A549 (cell line): Measurements from ENCODE around the gene HS6ST2. TPM values are rescaled to one million over a fixed set of nuclear protein-coding genes. Genes with fewer than 3 reads are reported as not detected.

ENCODE experiments used
- ATAC-seq, 2 experiments: fragments of 200-7000 bp in 1 of 2; fragments of >200 bp in 1 of 2; cut with Nextera tagmentation in 1 of 2; cut with Tn5 transposase in 1 of 2; 3 replicates each; pipeline versions ENCODE4 v1.8.0 to v1.9.1; 2018 to 2020; ENCODE audit warnings: mild to moderate bottlenecking in 1 of 2, moderate library complexity in 1 of 2
- CTCF ChIA-PET: fragments of 300-600 bp; sonication (Branson Sonifier 250); formaldehyde crosslinking; extraction: SDS; loops from one replicate; lab custom pipeline; 2021; ENCODE audit warnings: antibody characterized with exemption, inconsistent platforms; lab: Yijun Ruan, JAX
- POLR2A ChIA-PET: fragments of 350-600 bp; formaldehyde crosslinking; extraction: SDS; loops from one replicate; lab custom pipeline; 2021; ENCODE audit warnings: antibody characterized with exemption, inconsistent platforms; lab: Yijun Ruan, JAX
- DNase-seq, 2 experiments: peaks; one replicate each; pipeline versions ENCODE4 v3.0.0 to v3.0.0-alpha.2; 2011 to 2016; ENCODE audit warnings: low read depth in 1 of 2, low spot score in 1 of 2
- FAIRE-seq: peaks from 2 replicates; lab custom pipeline; 2011; peaks lifted over from hg19 to GRCh38; lab: Jason Lieb, UNC
- H3K27ac ChIP-seq, 2 experiments: fragments of >200 bp; sonication (Bioruptor Twin); formaldehyde crosslinking; 3 replicates each; pipeline ENCODE4 v1.5.1; 2016 to 2017
- H3K4me1 ChIP-seq: fragments of >200 bp; sonication (Bioruptor Twin); formaldehyde crosslinking; 3 replicates; pipeline ENCODE4 v1.6.1; 2016
- H3K4me2 ChIP-seq: fragments of >200 bp; sonication (Bioruptor Twin); formaldehyde crosslinking; 3 replicates; pipeline ENCODE4 v1.6.1; 2016
- H3K4me3 ChIP-seq: fragments of >200 bp; sonication (Bioruptor Twin); formaldehyde crosslinking; 3 replicates; pipeline ENCODE4 v1.5.1; 2016
- H3K9me3 ChIP-seq: fragments of >200 bp; sonication (Bioruptor Twin); formaldehyde crosslinking; 3 replicates; pipeline ENCODE4 v1.6.1; 2016
- CEBPB ChIP-seq, 2 experiments: fragments of >200 bp in 1 of 2; sonication (Bioruptor Twin) in 1 of 2; formaldehyde crosslinking in 1 of 2; IDR thresholded peaks; 2 replicates each; pipeline ENCODE4 v1.6.1; 2012 to 2016
- CTCF ChIP-seq: fragments of >200 bp; sonication (Bioruptor Twin); formaldehyde crosslinking; IDR thresholded peaks from 3 replicates; pipeline ENCODE4 v1.5.1; 2016
- EHF ChIP-seq: fragments of 250-450 bp; sonication (Bioruptor Pico); IDR thresholded peaks from 2 replicates; pipeline ENCODE4 v1.5.0; 2020; ENCODE audit warnings: mild to moderate bottlenecking
- EP300 ChIP-seq, 2 experiments: fragments of >200 bp; sonication (Bioruptor Twin); formaldehyde crosslinking; IDR thresholded peaks; 2 replicates in 1 of 2; 3 replicates in 1 of 2; pipeline ENCODE4 v1.6.1; 2016 to 2017
- FOSB ChIP-seq: fragments of 250-450 bp; sonication (Bioruptor Pico); IDR thresholded peaks from 2 replicates; pipeline ENCODE4 v1.5.0; 2020; ENCODE audit warnings: mild to moderate bottlenecking, moderate library complexity
- HES2 ChIP-seq: fragments of >200 bp; sonication (Bioruptor Twin); formaldehyde crosslinking; IDR thresholded peaks from 2 replicates; pipeline ENCODE4 v1.6.1; 2016
- HEYL ChIP-seq: fragments of 250-450 bp; sonication (Bioruptor Pico); IDR thresholded peaks from 2 replicates; pipeline ENCODE4 v1.8.0; 2021; ENCODE audit warnings: mild to moderate bottlenecking, moderate library complexity
- JUN ChIP-seq, 2 experiments: fragments of >200 bp; sonication (Bioruptor Twin); formaldehyde crosslinking; IDR thresholded peaks; 2 replicates in 1 of 2; 3 replicates in 1 of 2; pipeline ENCODE4 v1.6.1; 2016 to 2017
- MAFK ChIP-seq: fragments of 450-650 bp; IDR thresholded peaks from 2 replicates; pipeline ENCODE4 v1.6.1; 2014; ENCODE audit not compliant: partially characterized antibody
- MAZ ChIP-seq: fragments of 150-350 bp; IDR thresholded peaks from 2 replicates; pipeline ENCODE4 v1.6.1; 2014; ENCODE audit warnings: antibody characterized with exemption, low read depth, low read length, borderline replicate concordance
- NFE2L2 ChIP-seq: fragments of 150-350 bp; conservative IDR thresholded peaks from 2 replicates; pipeline ENCODE4 v1.6.1; 2014; ENCODE audit warnings: low read length
- NR3C1 ChIP-seq: fragments of >200 bp; sonication (Bioruptor Twin); formaldehyde crosslinking; IDR thresholded peaks from 3 replicates; pipeline ENCODE4 v1.6.1; 2017
- PHF8 ChIP-seq: fragments of 200-600 bp; sonication (generic); IDR thresholded peaks from 2 replicates; pipeline ENCODE4 v1.6.1; 2016; ENCODE audit warnings: low read depth, mild to moderate bottlenecking, antibody characterized with exemption, moderate library complexity, borderline replicate concordance
- REST ChIP-seq: fragments of 200-600 bp; sonication (generic); IDR thresholded peaks from 2 replicates; pipeline ENCODE4 v1.6.1; 2016; ENCODE audit warnings: antibody characterized with exemption, mild to moderate bottlenecking, moderate library complexity
- SMC3 ChIP-seq: fragments of >200 bp; sonication (Bioruptor Twin); formaldehyde crosslinking; IDR thresholded peaks from 3 replicates; pipeline ENCODE4 v1.6.1; 2018; ENCODE audit warnings: inconsistent platforms
- TFCP2L1 ChIP-seq: fragments of 250-450 bp; sonication (Bioruptor Pico); IDR thresholded peaks from 2 replicates; pipeline ENCODE4 v1.5.0; 2021; ENCODE audit warnings: mild to moderate bottlenecking
- TP53 ChIP-seq: fragments of 250-450 bp; sonication (Bioruptor Pico); IDR thresholded peaks from 2 replicates; pipeline ENCODE4 v1.5.0; 2021; ENCODE audit warnings: mild to moderate bottlenecking, moderate library complexity
- ZNF302 ChIP-seq: fragments of 250-450 bp; sonication (Bioruptor Pico); IDR thresholded peaks from 2 replicates; pipeline ENCODE4 v1.9.0; 2021; ENCODE audit warnings: inconsistent platforms, mild to moderate bottlenecking, moderate library complexity
- WGBS: methylation state at CpG from one replicate; pipeline ENCODE4 v1.1.6; 2017; ENCODE audit errors: missing lambda C conversion rate; 5-methylcytosine and 5-hydroxymethylcytosine counted together
- polyA plus RNA-seq, 4 experiments: library from polyadenylated mRNA; depleted of rRNA in 3 of 4; stranded (reverse); fragments of >200 nt; fragmentation: RNase III in 1 of 4; extraction: RNeasy Plus Mini Kit Qiagen cat#74134 plus additional on column Dnase treatment in 1 of 4; gene quantifications; 2 replicates in 3 of 4; 3 replicates in 1 of 4; pipeline ENCODE4 v1.2.3, GENCODE V29; 2011 to 2017

Gene HS6ST2
- polyA plus RNA-seq, 2 of the 4 experiments (the other 2 are of a cell fraction) = 0.01 to 0.04 TPM

- FAIRE-seq (no peak), DNase-seq (no peak), ATAC-seq (no peak)
- POLR2A ChIA-PET = no interaction called here
- Histone ChIP-seq H3K27ac (no peak overlapping the region), H3K9me3 (no peaks in the 10 kb centered on the region), H3K4me1 (no peaks in the 10 kb centered on the region), H3K4me3 (no peak overlapping the region), H3K4me2 (no peak overlapping the region)
- TF ChIP-seq TP53 (CRISPR knock-in tag) = no peak
- TF ChIP-seq REST = no peak
- TF ChIP-seq SMC3 = no peak
- no peak for TF ChIP-seq FOSB (CRISPR knock-in tag)
- TF ChIP-seq MAFK = no peak
- no peak for TF ChIP-seq JUN (IDR thresholded peaks at IDR 0.05)
- TF ChIP-seq MAZ = no peak
- WGBS = 35% methylated on average over 6 of the region's 6 CpGs
- CTCF ChIA-PET = no interaction called here
Observed at GRCh38 chrX:132728296-132728695, 230.1 kb downstream of the HS6ST2 start.

GRCh38 chrX:132718431-132718958 is 239.9 kb downstream of the HS6ST2 start:
- 0% methylated on average over 1 of the region's 1 CpG for WGBS
- ChIA-PET POLR2A (no interaction called here), CTCF (no interaction called here)
- no peak for DNase-seq
- TF ChIP-seq HES2 (no peak), TFCP2L1 (CRISPR knock-in tag) (no peak), REST (no peak), ZNF302 (CRISPR knock-in tag) (no peak), NR3C1 (no peak), EHF (CRISPR knock-in tag) (no peak), JUN (IDR thresholded peaks at IDR 0.05) (no peak), EP300 (IDR thresholded peaks at IDR 0.05) (no peak), HEYL (no peak), MAFK (no peak), CTCF (no peak), NFE2L2 (no peak), PHF8 (no peak), FOSB (CRISPR knock-in tag) (no peak), CEBPB (IDR thresholded peaks at IDR 0.05) (no peak)
- H3K9me3 ChIP-seq = no peaks in the 10 kb centered on the region
- H3K4me3 ChIP-seq = no peak overlapping the region
- no peaks in the 10 kb centered on the region for H3K4me1 ChIP-seq
- no peak for ATAC-seq
- H3K27ac ChIP-seq = no peak overlapping the region
- no peak overlapping the region for H3K4me2 ChIP-seq
- no peak for FAIRE-seq
